GM13976 (cell line): ENCODE measurements around the gene AOC1.

ENCODE experiments used
- DNase-seq: peaks from one replicate; pipeline ENCODE4 v3.0.0; 2012; ENCODE audit warnings: low spot score
- in situ Hi-C: fragments of 300-500 bp; cut with MboI; formaldehyde crosslinking; loops from one replicate; pipeline ENCODE4 v1.12.0; 2022; ENCODE audit warnings: low sequenced_read_pairs, mixed read lengths, inconsistent platforms; ENCODE audit not compliant: unreplicated experiment
- TF ChIP-seq, protein P1 (sequence below): IDR thresholded peaks from 2 replicates; pipeline ENCODE4 v1.5.1; 2012; ENCODE audit warnings: borderline replicate concordance, mild to moderate bottlenecking; ENCODE audit not compliant: insufficient read depth; ENCODE audit errors: extremely low read depth, missing control alignments, control extremely low read depth

The AOC1 gene

DNA sequence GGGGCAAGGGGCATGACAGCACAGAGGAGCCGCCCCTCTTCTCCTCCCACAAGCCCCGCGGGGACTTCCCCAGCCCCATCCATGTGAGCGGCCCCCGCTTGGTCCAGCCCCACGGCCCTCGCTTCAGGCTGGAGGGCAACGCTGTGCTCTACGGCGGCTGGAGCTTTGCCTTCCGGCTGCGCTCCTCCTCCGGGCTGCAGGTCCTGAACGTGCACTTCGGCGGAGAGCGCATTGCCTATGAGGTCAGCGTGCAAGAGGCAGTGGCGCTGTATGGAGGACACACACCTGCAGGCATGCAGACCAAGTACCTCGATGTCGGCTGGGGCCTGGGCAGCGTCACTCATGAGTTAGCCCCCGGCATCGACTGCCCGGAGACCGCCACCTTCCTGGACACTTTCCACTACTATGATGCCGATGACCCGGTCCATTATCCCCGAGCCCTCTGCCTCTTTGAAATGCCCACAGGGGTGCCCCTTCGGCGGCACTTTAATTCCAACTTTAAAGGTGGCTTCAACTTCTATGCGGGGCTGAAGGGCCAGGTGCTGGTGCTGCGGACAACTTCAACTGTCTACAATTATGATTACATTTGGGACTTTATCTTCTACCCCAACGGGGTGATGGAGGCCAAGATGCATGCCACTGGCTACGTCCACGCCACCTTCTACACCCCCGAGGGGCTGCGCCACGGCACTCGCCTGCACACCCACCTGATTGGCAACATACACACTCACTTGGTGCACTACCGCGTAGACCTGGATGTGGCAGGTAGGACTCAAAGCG lies 5.1 kb downstream of the AOC1 start:
- no peak for DNase-seq

DNA sequence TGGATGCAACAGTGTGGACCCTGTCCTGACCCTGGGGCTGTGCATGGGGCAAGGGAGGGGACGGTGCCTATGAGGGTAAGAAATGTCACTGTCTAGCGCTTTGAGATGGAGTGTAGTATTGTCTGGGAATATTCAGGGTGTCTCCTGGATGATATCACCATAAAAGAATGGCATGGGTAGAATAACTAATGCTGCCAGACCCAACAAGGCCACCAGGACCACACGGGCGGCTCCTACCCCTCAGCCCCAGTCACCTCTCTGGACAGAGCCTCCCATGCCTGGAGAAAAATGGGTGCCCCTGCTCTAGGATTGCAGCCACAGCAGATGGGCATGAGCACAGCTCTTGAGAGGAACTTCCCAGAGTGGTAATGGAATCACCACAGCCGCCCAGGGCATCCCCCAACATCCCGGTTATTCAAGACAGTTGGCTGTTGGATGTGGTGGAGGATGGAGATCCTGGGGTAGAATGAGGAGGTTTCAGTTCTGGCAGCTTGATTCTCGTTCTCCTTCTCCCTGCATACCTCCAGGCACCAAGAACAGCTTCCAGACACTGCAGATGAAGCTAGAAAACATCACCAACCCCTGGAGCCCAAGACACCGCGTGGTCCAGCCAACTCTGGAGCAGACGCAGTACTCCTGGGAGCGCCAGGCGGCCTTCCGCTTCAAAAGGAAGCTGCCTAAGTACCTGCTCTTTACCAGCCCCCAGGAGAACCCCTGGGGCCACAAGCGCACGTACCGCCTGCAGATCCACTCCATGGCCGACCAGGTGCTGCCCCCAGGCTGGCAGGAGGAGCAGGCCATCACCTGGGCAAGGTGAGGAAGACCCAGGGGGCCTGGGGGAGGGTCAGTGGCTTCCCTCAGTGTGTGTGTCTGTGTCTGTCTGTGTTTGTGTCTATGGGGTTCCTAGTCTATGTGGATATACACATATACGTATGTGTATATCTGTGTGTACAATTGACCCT lies 6.2 kb downstream of the AOC1 start:
- no peak for DNase-seq
- in situ Hi-C loops = no loop called here
- TF ChIP-seq, protein P1, sequence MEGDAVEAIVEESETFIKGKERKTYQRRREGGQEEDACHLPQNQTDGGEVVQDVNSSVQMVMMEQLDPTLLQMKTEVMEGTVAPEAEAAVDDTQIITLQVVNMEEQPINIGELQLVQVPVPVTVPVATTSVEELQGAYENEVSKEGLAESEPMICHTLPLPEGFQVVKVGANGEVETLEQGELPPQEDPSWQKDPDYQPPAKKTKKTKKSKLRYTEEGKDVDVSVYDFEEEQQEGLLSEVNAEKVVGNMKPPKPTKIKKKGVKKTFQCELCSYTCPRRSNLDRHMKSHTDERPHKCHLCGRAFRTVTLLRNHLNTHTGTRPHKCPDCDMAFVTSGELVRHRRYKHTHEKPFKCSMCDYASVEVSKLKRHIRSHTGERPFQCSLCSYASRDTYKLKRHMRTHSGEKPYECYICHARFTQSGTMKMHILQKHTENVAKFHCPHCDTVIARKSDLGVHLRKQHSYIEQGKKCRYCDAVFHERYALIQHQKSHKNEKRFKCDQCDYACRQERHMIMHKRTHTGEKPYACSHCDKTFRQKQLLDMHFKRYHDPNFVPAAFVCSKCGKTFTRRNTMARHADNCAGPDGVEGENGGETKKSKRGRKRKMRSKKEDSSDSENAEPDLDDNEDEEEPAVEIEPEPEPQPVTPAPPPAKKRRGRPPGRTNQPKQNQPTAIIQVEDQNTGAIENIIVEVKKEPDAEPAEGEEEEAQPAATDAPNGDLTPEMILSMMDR = no peak

More for the DNA sequence above, 5.1 kb downstream of the AOC1 start:
- TF ChIP-seq, protein P1 = no peak
- in situ Hi-C loops = no loop called here

DNA sequence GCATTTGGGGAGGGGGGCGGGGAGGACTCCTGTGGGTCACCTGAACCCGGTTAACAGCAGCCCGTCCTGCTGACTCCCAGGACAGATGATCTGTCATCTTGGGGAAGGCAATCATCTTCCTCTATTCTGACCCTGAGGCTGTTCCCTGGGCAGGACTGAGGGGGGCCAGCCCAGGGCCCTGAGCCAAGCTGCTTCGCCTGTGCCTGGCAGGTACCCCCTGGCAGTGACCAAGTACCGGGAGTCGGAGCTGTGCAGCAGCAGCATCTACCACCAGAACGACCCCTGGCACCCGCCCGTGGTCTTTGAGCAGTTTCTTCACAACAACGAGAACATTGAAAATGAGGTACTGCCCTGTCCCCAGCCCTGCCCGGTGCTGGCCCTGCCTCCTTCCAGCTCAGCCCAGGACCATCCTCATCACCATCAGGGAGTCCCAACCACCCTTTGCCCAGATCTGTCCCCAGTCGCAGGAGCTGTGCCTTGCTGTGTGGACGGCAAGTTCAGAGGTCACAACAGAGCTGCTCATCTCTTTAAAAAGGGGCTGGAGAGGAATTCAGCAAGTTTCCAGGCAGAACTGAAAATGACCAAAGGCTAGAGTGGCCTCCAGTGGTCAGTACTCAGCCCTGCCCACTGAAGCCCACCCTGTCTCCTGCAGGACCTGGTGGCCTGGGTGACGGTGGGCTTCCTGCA lies 8.1 kb downstream of the AOC1 start:
- DNase-seq = no peak
- TF ChIP-seq, protein P1 = no peak
- in situ Hi-C loops = no loop called here

DNA sequence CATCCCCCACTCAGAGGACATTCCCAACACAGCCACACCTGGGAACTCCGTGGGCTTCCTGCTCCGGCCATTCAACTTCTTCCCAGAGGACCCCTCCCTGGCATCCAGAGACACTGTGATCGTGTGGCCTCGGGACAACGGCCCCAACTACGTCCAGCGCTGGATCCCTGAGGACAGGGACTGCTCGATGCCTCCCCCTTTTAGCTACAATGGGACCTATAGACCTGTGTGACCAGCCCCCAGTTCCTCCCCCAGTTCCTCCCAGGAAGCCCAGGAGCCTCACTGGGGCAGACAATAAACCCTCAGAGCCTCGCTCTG lies 8.6 kb downstream of the AOC1 start:
- in situ Hi-C loops = no loop called here
- TF ChIP-seq, protein P1 = no peak
- no peak for DNase-seq

DNA sequence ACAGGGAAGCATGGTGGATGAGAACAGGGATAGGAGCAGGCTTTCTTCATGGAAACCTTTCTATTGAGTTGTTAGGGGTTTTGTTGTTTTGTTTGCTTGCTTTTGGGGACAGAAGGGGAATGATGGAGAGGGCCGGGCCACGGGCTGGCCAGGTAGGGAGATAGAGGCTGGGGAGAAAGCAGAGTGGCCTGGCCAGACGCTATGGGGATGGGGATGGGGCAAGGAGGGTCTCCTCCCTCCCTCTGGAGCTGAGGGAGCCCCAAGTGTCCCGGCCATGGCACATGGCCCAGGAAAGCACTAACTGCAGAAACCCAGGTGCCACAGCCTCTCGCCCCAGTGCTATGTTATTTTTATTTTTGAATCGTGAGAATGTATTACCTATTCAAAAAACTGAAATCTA lies 10.0 kb downstream of the AOC1 start:
- in situ Hi-C loops = no loop called here
- TF ChIP-seq, protein P1 = no peak
- DNase-seq = no peak

DNA sequence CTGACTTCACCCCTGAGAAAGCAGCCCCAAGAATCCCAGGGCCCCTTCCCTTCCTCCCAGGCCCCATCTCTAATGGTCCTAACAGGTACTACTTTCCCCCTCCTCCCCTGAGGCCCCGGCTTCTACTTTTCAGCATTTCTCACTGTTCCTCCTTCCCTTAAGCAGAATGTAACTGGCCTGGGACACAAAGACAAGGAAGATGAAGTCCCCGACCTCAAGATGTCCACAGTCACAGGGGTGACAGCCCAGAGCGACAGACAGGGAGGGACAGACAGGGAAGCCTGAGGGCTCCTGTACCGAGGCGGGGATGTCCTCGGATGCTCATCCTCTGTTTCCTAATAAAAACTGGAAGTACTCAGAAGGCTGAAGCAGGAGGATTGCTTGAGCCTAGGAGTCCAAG lies 11.6 kb downstream of the AOC1 start:
- no peak for DNase-seq
- TF ChIP-seq, protein P1 = no peak
- in situ Hi-C loops = no loop called here
